GM21723 (cell line): ENCODE results near the gene SIRT1.
"Not testable (repeated sequence)": the region's sequence is repeated elsewhere in the genome, so short reads cannot be mapped to it uniquely, and the experiment has no call there.

Source experiments
- ATAC-seq: cut with Tn5 transposase; IDR thresholded peaks from one replicate; pipeline ENCODE4 v1.9.1; 2021; ENCODE audit warnings: mild to moderate bottlenecking, moderate library complexity; ENCODE audit not compliant: unreplicated experiment

SIRT1 gene

GRCh38 chr10:67955614-67956013, 71.2 kb downstream of the SIRT1 start:
- no peak for ATAC-seq

- no peak for ATAC-seq
These were observed 75.5 kb downstream of the SIRT1 start for GRCh38 chr10:67959839-67960476.

GRCh38 chr10:67965456-67965855, 81.0 kb downstream of the SIRT1 start:
- ATAC-seq = no peak

- ATAC-seq = not testable (repeated sequence)
These were observed 81.6 kb downstream of the SIRT1 start for GRCh38 chr10:67966035-67966434.
